Kidney epithelial cell (primary cell): Measurements from ENCODE around the gene ZNF350. TPM values are rescaled to one million over a fixed set of nuclear protein-coding genes. Genes with fewer than 3 reads are reported as not detected.
"Not testable (repeated sequence)": the region's sequence is repeated elsewhere in the genome, so short reads cannot be mapped to it uniquely, and the experiment has no call there.

Experiments
- DNase-seq: peaks from one replicate; pipeline ENCODE4 v3.0.0-alpha.2; 2010; ENCODE audit warnings: low read depth
- H3K27me3 ChIP-seq: 2 replicates; pipeline ENCODE4 v1.6.0; 2011; ENCODE audit warnings: low read length; ENCODE audit not compliant: control insufficient read depth, insufficient read depth
- H3K36me3 ChIP-seq: 2 replicates; pipeline ENCODE4 v1.5.1; 2011; ENCODE audit warnings: low read length; ENCODE audit not compliant: control insufficient read depth, insufficient read depth
- H3K4me3 ChIP-seq: 2 replicates; pipeline ENCODE4 v1.5.1; 2011; ENCODE audit warnings: low read depth, mild to moderate bottlenecking, control low read depth, low read length
- CTCF ChIP-seq: IDR thresholded peaks from 2 replicates; pipeline ENCODE4 v1.5.1; 2011; ENCODE audit warnings: mild to moderate bottlenecking, moderate library complexity, low read length, control low read depth, inconsistent platforms; ENCODE audit not compliant: insufficient read depth, poor library complexity, severe bottlenecking
- total RNA-seq: library from RNA; depleted of rRNA; stranded (reverse); fragments of >200 nt; gene quantifications from 2 replicates; pipeline ENCODE4 v1.2.3, GENCODE V29; 2015

ZNF350 gene
- total RNA-seq, 1 donor from 2014 or later: 10.4 TPM

DNA sequence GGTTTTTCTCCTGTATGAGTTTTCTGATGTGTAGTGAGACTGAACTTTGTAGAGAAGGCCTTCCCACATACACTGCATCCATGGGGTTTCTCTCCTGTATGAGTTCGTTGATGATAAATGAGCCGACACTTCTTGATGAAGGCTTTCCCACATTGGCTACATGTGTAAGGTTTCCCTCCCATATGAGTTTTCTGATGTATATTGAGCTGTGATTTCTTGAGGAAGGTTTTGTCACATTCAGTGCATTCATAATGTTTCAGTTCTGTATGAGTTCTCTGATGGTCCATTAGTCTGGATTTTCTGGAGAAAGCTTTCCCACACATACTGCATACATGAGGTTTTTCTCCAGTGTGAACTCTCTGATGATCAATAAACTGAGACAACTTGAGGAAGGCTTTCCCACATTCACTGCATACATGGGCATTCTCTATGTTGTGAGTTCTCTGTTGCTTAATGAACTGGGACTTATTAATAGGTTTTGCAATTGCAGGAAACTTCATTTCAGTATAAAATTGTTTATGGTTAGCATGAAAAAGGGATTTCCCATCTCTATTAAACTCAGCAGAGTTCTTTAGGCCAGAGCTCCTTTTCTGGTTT lies 7.5 kb upstream of the ZNF350 start:
- DNase-seq: no peak
- H3K36me3 ChIP-seq: peaks cover 2% of the 10 kb centered on the region
- no peak overlapping the region for H3K4me3 ChIP-seq

DNA sequence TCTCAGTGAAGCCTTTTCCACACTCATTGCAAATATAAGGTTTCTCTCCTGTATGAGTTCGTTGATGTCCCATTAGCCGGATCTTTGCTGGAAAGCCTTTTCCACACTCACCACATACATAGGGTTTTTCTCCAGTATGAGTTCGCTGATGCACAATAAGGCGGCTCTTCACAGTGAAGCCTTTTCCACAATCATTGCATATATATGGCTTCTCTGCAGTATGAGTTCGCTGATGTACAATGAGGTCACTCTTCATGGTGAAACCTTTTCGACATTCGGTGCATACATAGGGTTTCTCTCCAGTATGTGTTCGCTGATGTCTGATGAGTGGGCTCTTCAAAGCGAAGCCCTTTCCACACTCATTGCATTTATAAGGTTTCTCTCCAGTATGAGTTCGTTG lies 6.8 kb upstream of the ZNF350 start:
- no peak overlapping the region for H3K4me3 ChIP-seq
- DNase-seq: no peak
- TF ChIP-seq CTCF: no peak
- peaks cover 2% of the 10 kb centered on the region for H3K36me3 ChIP-seq
- H3K27me3 ChIP-seq: no peaks in the 10 kb centered on the region

More for the DNA sequence above, 7.5 kb upstream of the ZNF350 start:
- TF ChIP-seq CTCF: no peak
- H3K27me3 ChIP-seq: no peaks in the 10 kb centered on the region

GRCh38 chr19:51983361-51983760 lies 3.3 kb downstream of the ZNF350 start:
- TF ChIP-seq CTCF: no peak
- Histone ChIP-seq H3K4me3 (no peak overlapping the region), H3K27me3 (no peaks in the 10 kb centered on the region), H3K36me3 (no peaks in the 10 kb centered on the region)
- DNase-seq: no peak

GRCh38 chr19:51980926-51981325 lies 5.7 kb downstream of the ZNF350 start:
- not testable (repeated sequence) for H3K27me3 ChIP-seq, H3K36me3 ChIP-seq, H3K4me3 ChIP-seq, DNase-seq

DNA sequence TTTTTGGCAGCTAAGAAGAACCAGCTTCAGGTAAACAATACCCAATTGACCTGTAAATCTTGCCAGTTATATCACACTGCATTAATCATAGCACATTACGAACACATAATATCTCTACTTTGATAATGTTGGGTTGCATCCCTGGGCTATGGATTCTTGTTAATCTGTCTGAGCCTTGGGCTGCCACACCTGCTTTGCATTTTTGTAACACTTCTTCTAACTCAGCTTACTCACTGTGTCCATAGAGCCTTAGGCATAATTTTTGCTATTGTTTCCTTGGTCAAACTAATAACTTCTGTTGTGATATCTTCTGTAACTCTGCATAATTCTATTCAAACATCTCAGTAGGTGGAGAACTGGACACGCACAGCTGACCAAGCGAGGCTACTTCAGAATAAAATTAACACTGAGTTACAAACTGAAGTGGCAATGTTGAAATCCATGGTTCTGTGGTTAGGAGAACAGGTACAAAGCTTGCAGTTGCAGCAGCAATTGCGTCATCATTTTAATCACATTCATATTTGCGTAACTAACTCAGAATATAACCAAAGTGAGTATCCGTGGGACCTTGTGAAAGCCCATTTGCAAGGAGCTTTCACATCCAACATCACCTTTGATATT lies 6.4 kb downstream of the ZNF350 start:
- no peaks in the 10 kb centered on the region for H3K27me3 ChIP-seq
- H3K36me3 ChIP-seq: no peaks in the 10 kb centered on the region
- no peak for TF ChIP-seq CTCF
- no peak for DNase-seq
- H3K4me3 ChIP-seq: no peak overlapping the region

- Histone ChIP-seq H3K36me3 (no peaks in the 10 kb centered on the region), H3K27me3 (no peaks in the 10 kb centered on the region), H3K4me3 (no peak overlapping the region)
- no peak for DNase-seq
- no peak for TF ChIP-seq CTCF
Measured at GRCh38 chr19:51978882-51979281, 7.8 kb downstream of the ZNF350 start.
